T-helper 2 cell treated with Interferon-gamma antibody and Interleukin-4, amounts not matched to agents 5 μg/mL and 100 μg/mL, for 36 hours (primary cell): Measurements from ENCODE around the gene SNN.
A peak's percentile ranks its signal among the peaks of the same experiment; 100 is the strongest.

Experiments used
- DNase-seq: peaks from one replicate; pipeline ENCODE4 v3.0.0; 2021; ENCODE audit warnings: low spot score
- H3K27ac Mint-ChIP-seq: one replicate; pipeline ENCODE4 v1.8.0; 2021; ENCODE audit warnings: mild to moderate bottlenecking, mixed read lengths
- H3K27me3 Mint-ChIP-seq: one replicate; pipeline ENCODE4 v1.8.0; 2021; ENCODE audit warnings: low read depth, mixed read lengths
- H3K36me3 Mint-ChIP-seq: one replicate; pipeline ENCODE4 v1.8.0; 2021; ENCODE audit warnings: low read depth, mixed read lengths
- H3K4me1 Mint-ChIP-seq: one replicate; pipeline ENCODE4 v1.8.0; 2021; ENCODE audit warnings: low read depth, mixed read lengths
- H3K4me3 Mint-ChIP-seq: one replicate; pipeline ENCODE4 v1.8.0; 2022; ENCODE audit warnings: mild to moderate bottlenecking, moderate library complexity, mixed read lengths
- H3K9me3 Mint-ChIP-seq: one replicate; pipeline ENCODE4 v1.8.0; 2021; ENCODE audit warnings: mixed read lengths

The SNN gene

GRCh38 chr16:11629071-11630030 lies 38.9 kb upstream of the SNN start:
- H3K9me3 Mint-ChIP-seq = no peaks in the 10 kb centered on the region
- H3K36me3 Mint-ChIP-seq = no peaks in the 10 kb centered on the region
- H3K27me3 Mint-ChIP-seq = no peaks in the 10 kb centered on the region
- peak overlapping the region; percentile 49 for H3K4me3 Mint-ChIP-seq
- H3K27ac Mint-ChIP-seq = peak overlapping the region; percentile 47
- DNase-seq = no peak
- H3K4me1 Mint-ChIP-seq = peaks cover 35% of the 10 kb centered on the region

DNA sequence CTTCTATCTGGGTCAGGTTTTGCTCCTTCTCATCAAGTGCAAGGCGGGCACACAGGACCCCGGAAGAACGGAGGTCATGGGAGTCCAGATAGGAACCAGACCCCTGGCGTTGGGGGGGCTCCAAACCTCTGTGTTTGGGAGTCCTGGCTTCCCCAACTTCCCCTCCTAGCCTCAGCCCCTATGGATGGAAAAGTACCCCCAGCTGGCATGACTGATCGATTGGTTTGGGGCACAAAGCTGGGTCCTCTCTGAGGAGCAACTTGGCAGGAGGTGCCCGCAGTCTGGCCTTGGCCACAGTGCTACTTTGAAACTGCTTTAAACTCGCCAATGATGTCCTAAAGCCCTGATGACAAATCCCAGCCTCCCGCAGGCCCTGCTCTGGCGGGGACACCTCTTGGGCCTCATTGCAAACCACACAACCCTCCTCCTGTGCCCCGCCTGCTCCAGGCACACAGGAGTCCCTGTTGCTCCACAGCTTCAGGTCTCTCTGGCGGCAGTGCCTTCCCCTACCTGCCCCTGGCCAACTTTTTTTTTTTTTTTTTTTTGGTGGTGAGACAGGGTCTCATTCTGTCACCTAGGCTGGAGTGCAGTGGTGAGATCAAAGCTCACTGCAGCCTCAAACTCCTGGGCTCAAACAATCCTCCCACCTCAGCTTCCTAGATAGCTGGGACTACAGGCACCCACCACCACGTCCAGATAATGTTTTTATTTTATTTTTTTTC lies 38.0 kb upstream of the SNN start:
- no peaks in the 10 kb centered on the region for H3K27me3 Mint-ChIP-seq
- H3K9me3 Mint-ChIP-seq = no peaks in the 10 kb centered on the region
- peaks cover 27% of the 10 kb centered on the region for H3K4me1 Mint-ChIP-seq
- H3K27ac Mint-ChIP-seq = no peak overlapping the region
- no peak for DNase-seq
- H3K4me3 Mint-ChIP-seq = no peak overlapping the region
- no peaks in the 10 kb centered on the region for H3K36me3 Mint-ChIP-seq

GRCh38 chr16:11630768-11631056 lies 37.5 kb upstream of the SNN start:
- Mint-ChIP-seq H3K4me3 (no peak overlapping the region), H3K27me3 (peaks cover 2% of the 10 kb centered on the region), H3K27ac (no peak overlapping the region), H3K4me1 (peaks cover 23% of the 10 kb centered on the region), H3K9me3 (no peaks in the 10 kb centered on the region), H3K36me3 (no peaks in the 10 kb centered on the region)
- DNase-seq = no peak

DNA sequence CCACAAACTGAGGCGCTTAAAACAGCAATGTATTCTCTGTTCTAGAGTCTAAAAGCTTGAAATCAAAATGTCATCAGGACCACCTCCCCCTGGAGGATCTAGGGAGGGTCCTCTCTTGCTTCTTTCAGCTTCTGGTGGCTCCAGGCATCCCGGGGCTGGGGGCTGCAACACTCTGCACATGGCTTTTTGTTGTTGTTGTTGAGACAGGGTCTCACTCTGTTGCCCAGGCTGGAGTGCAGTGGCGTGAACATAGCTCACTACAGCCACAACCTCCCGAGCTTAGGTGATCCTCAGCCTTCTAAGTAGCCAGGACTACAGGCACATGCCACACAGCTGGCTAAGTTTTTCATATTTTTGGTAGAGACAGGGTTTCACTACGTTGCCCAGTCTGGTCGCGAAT lies 37.0 kb upstream of the SNN start:
- H3K27me3 Mint-ChIP-seq = peaks cover 7% of the 10 kb centered on the region
- no peaks in the 10 kb centered on the region for H3K36me3 Mint-ChIP-seq
- no peak overlapping the region for H3K27ac Mint-ChIP-seq
- DNase-seq = no peak
- no peaks in the 10 kb centered on the region for H3K9me3 Mint-ChIP-seq
- H3K4me1 Mint-ChIP-seq = peaks cover 21% of the 10 kb centered on the region
- H3K4me3 Mint-ChIP-seq = no peak overlapping the region

GRCh38 chr16:11632455-11632939 lies 35.8 kb upstream of the SNN start:
- Mint-ChIP-seq H3K27ac (no peak overlapping the region), H3K36me3 (no peaks in the 10 kb centered on the region), H3K9me3 (no peaks in the 10 kb centered on the region)

DNA sequence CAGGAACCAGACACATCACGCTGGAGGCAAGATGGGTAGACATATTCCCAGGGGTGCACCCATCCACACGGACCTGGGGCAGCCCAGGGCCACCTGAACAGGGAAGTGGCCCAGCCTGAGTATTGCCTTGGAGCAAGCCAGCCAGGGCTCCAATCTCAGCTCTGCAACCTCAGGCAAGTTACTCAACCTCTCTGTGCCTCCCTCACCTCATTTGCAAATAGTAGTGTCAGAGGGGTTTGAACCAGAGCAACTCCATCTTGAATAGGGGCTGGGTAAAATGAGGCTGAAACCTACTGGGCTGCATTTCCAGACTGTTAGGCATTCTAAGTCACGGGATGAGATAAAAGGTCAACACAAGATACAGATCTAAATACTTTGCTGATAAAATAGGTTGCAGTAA lies 35.1 kb upstream of the SNN start:
- H3K27me3 Mint-ChIP-seq = peaks cover 7% of the 10 kb centered on the region
- no peak for DNase-seq
- no peaks in the 10 kb centered on the region for H3K36me3 Mint-ChIP-seq
- H3K4me1 Mint-ChIP-seq = peaks cover 17% of the 10 kb centered on the region
- no peak overlapping the region for H3K4me3 Mint-ChIP-seq
- no peaks in the 10 kb centered on the region for H3K9me3 Mint-ChIP-seq
- H3K27ac Mint-ChIP-seq = no peak overlapping the region

More at GRCh38 chr16:11632455-11632939, 35.8 kb upstream of the SNN start:
- Mint-ChIP-seq H3K27me3 (peaks cover 7% of the 10 kb centered on the region), H3K4me3 (no peak overlapping the region), H3K4me1 (peaks cover 19% of the 10 kb centered on the region)
- no peak for DNase-seq

GRCh38 chr16:11634312-11634711 lies 33.9 kb upstream of the SNN start:
- Mint-ChIP-seq H3K4me3 (no peak overlapping the region), H3K9me3 (no peaks in the 10 kb centered on the region), H3K27ac (no peak overlapping the region), H3K36me3 (no peaks in the 10 kb centered on the region), H3K4me1 (peaks cover 10% of the 10 kb centered on the region), H3K27me3 (peaks cover 11% of the 10 kb centered on the region)
- DNase-seq = no peak

- DNase-seq = no peak
- Mint-ChIP-seq H3K27me3 (peaks cover 11% of the 10 kb centered on the region), H3K36me3 (no peaks in the 10 kb centered on the region), H3K4me3 (no peak overlapping the region), H3K9me3 (no peaks in the 10 kb centered on the region), H3K27ac (no peak overlapping the region), H3K4me1 (peaks cover 7% of the 10 kb centered on the region)
Observed at GRCh38 chr16:11635113-11635652, 33.1 kb upstream of the SNN start.

DNA sequence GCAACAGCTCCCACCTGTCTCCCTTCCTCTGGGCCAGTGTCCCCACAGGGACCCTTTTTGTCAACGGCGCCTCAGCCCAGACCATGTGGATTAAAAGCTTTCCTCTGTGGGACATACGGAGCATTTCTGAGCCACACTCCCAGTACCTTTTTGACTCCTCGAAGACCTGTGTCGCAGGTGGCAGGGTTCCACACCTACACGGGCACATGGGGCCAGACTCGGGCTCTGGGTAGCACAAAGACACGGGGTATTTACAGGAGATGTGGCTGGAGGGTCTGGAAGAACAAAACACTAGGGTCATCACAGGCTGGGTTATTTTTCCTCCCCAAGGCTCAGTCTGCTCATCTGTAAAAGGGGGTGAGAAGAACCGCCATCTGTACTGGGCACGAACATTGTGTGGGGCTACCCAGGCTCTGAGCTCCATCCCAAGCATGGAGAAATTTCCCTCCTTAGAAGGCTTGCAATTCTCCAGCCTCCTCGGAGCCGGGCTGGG lies 32.5 kb upstream of the SNN start:
- Mint-ChIP-seq H3K4me3 (no peak overlapping the region), H3K36me3 (no peaks in the 10 kb centered on the region), H3K27ac (no peak overlapping the region), H3K4me1 (peaks cover 5% of the 10 kb centered on the region), H3K9me3 (no peaks in the 10 kb centered on the region), H3K27me3 (peaks cover 11% of the 10 kb centered on the region)
- DNase-seq = no peak

- DNase-seq = no peak
Observed at GRCh38 chr16:11636172-11636721, 32.0 kb upstream of the SNN start.

GRCh38 chr16:11637320-11637719 lies 30.9 kb upstream of the SNN start:
- Mint-ChIP-seq H3K27ac (no peak overlapping the region), H3K36me3 (no peaks in the 10 kb centered on the region), H3K4me1 (peaks cover 11% of the 10 kb centered on the region), H3K27me3 (peaks cover 11% of the 10 kb centered on the region), H3K4me3 (no peak overlapping the region), H3K9me3 (no peaks in the 10 kb centered on the region)
- no peak for DNase-seq

More at GRCh38 chr16:11636172-11636721, 32.0 kb upstream of the SNN start:
- no peak overlapping the region for H3K27ac Mint-ChIP-seq
- H3K9me3 Mint-ChIP-seq = no peaks in the 10 kb centered on the region
- no peaks in the 10 kb centered on the region for H3K36me3 Mint-ChIP-seq
- H3K27me3 Mint-ChIP-seq = peaks cover 11% of the 10 kb centered on the region
- no peak overlapping the region for H3K4me3 Mint-ChIP-seq
- peaks cover 8% of the 10 kb centered on the region for H3K4me1 Mint-ChIP-seq

- H3K36me3 Mint-ChIP-seq = no peaks in the 10 kb centered on the region
- no peak overlapping the region for H3K27ac Mint-ChIP-seq
- peaks cover 11% of the 10 kb centered on the region for H3K4me1 Mint-ChIP-seq
- H3K4me3 Mint-ChIP-seq = no peak overlapping the region
- no peaks in the 10 kb centered on the region for H3K9me3 Mint-ChIP-seq
- H3K27me3 Mint-ChIP-seq = peaks cover 14% of the 10 kb centered on the region
- DNase-seq = no peak
Observed at GRCh38 chr16:11638140-11638539, 30.1 kb upstream of the SNN start.

GRCh38 chr16:11639008-11639562 lies 29.2 kb upstream of the SNN start:
- Mint-ChIP-seq H3K27me3 (peaks cover 16% of the 10 kb centered on the region), H3K36me3 (no peaks in the 10 kb centered on the region), H3K4me1 (peaks cover 6% of the 10 kb centered on the region), H3K4me3 (no peak overlapping the region), H3K27ac (no peak overlapping the region), H3K9me3 (no peaks in the 10 kb centered on the region)
- DNase-seq = no peak
